SK-N-SH treated with all-trans-retinoic acid at 6 μM for 48 hours (cell line): Measurements from ENCODE around the gene SHB.

Source experiments
- ATAC-seq: fragments of 200-7000 bp; cut with Tn5 transposase; 3 replicates; pipeline ENCODE4 v1.9.1; 2020; ENCODE audit warnings: mild to moderate bottlenecking, moderate library complexity
- ARNTL ChIP-seq: fragments of 450-650 bp; formaldehyde crosslinking; IDR thresholded peaks from 2 replicates; pipeline ENCODE4 v1.5.0; 2020; ENCODE audit warnings: low read depth, mild to moderate bottlenecking, moderate library complexity, borderline replicate concordance
- CSDC2 ChIP-seq: fragments of 250-450 bp; sonication (Bioruptor Pico); IDR thresholded peaks from 2 replicates; pipeline ENCODE4 v1.5.0; 2020; ENCODE audit warnings: mild to moderate bottlenecking, moderate library complexity
- ESRRG ChIP-seq: fragments of 250-450 bp; sonication (Bioruptor Pico); IDR thresholded peaks from 2 replicates; pipeline ENCODE4 v1.6.1; 2021; ENCODE audit warnings: mild to moderate bottlenecking
- GLIS3 ChIP-seq: fragments of 250-450 bp; sonication (Bioruptor Pico); IDR thresholded peaks from 2 replicates; pipeline ENCODE4 v1.5.0; 2020; ENCODE audit warnings: mild to moderate bottlenecking, moderate library complexity
- ISL1 ChIP-seq: fragments of 250-450 bp; sonication (Bioruptor Pico); IDR thresholded peaks from 2 replicates; pipeline ENCODE4 v2.1.2; 2022; ENCODE audit warnings: mild to moderate bottlenecking, moderate library complexity
- OSR1 ChIP-seq: fragments of 250-450 bp; sonication (Bioruptor Pico); IDR thresholded peaks from 2 replicates; pipeline ENCODE4 v1.8.0; 2022; ENCODE audit warnings: moderate library complexity, mild to moderate bottlenecking, inconsistent platforms
- PPARA ChIP-seq: fragments of 250-450 bp; sonication (Bioruptor Pico); IDR thresholded peaks from 2 replicates; pipeline ENCODE4 v1.5.0; 2020; ENCODE audit warnings: mild to moderate bottlenecking, borderline replicate concordance
- RARB ChIP-seq: fragments of 250-450 bp; sonication (Bioruptor Pico); IDR thresholded peaks from 2 replicates; pipeline ENCODE4 v1.8.0; 2021; ENCODE audit warnings: mild to moderate bottlenecking, moderate library complexity
- SNAI2 ChIP-seq: fragments of 250-450 bp; sonication (Bioruptor Pico); IDR thresholded peaks from 2 replicates; pipeline ENCODE4 v1.5.0; 2020; ENCODE audit warnings: mild to moderate bottlenecking, moderate library complexity
- TCF4 ChIP-seq: fragments of 250-450 bp; sonication (Bioruptor Pico); IDR thresholded peaks from 2 replicates; pipeline ENCODE4 v1.8.0; 2021; ENCODE audit warnings: mild to moderate bottlenecking, moderate library complexity, borderline replicate concordance
- TOX ChIP-seq: fragments of 250-450 bp; sonication (Bioruptor Pico); IDR thresholded peaks from 2 replicates; pipeline ENCODE4 v1.8.0; 2021; ENCODE audit warnings: mild to moderate bottlenecking, moderate library complexity, borderline replicate concordance
- ZC3H10 ChIP-seq: fragments of 250-450 bp; sonication (Bioruptor Pico); IDR thresholded peaks from 2 replicates; pipeline ENCODE4 v1.5.1; 2021; ENCODE audit warnings: mild to moderate bottlenecking, moderate library complexity
- ZFP3 ChIP-seq: fragments of 250-450 bp; sonication (Bioruptor Pico); IDR thresholded peaks from 2 replicates; pipeline ENCODE4 v1.5.0; 2020; ENCODE audit warnings: mild to moderate bottlenecking, moderate library complexity
- ZFP30 ChIP-seq: fragments of 450-650 bp; formaldehyde crosslinking; IDR thresholded peaks from 2 replicates; pipeline ENCODE4 v1.5.0; 2022; ENCODE audit warnings: mild to moderate bottlenecking, moderate library complexity
- ZNF70 ChIP-seq: fragments of 450-650 bp; formaldehyde crosslinking; IDR thresholded peaks from 2 replicates; pipeline ENCODE4 v1.5.0; 2020; ENCODE audit warnings: mild to moderate bottlenecking, moderate library complexity
- ZNF8 ChIP-seq: fragments of 450-650 bp; formaldehyde crosslinking; IDR thresholded peaks from 2 replicates; pipeline ENCODE4 v1.5.0; 2020; ENCODE audit warnings: mild to moderate bottlenecking, moderate library complexity
- TF ChIP-seq, protein P1 (sequence below): fragments of 250-450 bp; sonication (Bioruptor Pico); IDR thresholded peaks from 2 replicates; pipeline ENCODE4 v1.5.1; 2021; ENCODE audit warnings: mild to moderate bottlenecking, moderate library complexity
- TF ChIP-seq, protein P2 (sequence below): fragments of 250-450 bp; sonication (Bioruptor Pico); IDR thresholded peaks from 2 replicates; pipeline ENCODE4 v1.5.0; 2020; ENCODE audit warnings: mild to moderate bottlenecking, moderate library complexity
- TF ChIP-seq, protein P3 (sequence below): fragments of 250-450 bp; sonication (Bioruptor Pico); IDR thresholded peaks from 2 replicates; pipeline ENCODE4 v1.8.0; 2020; ENCODE audit warnings: mild to moderate bottlenecking, moderate library complexity, borderline replicate concordance
- TF ChIP-seq, protein P4 (sequence below): fragments of 250-450 bp; sonication (Bioruptor Pico); IDR thresholded peaks from 2 replicates; pipeline ENCODE4 v1.5.1; 2020; ENCODE audit warnings: low read depth, mild to moderate bottlenecking, moderate library complexity

The SHB gene

DNA sequence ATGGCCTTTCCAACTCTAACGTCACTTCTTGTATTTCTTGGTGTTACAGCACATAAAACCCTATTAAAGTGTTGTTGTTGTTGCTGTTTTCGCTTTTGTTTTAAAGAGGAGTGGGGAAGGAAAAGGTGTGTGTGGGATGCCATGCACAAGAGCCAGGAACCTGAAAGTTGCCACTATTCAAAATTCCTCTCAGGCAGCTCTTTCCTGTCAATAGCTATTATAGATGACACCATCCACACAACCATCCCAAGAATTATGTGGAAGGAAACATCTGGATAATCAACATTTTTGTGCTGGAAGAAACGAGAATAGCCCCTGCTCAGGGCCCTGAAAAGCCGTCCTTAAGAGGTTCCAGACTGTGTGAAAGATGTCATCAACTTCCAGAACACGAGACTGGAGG lies 79.3 kb downstream of the SHB start (continued):
- TF ChIP-seq, protein P1, sequence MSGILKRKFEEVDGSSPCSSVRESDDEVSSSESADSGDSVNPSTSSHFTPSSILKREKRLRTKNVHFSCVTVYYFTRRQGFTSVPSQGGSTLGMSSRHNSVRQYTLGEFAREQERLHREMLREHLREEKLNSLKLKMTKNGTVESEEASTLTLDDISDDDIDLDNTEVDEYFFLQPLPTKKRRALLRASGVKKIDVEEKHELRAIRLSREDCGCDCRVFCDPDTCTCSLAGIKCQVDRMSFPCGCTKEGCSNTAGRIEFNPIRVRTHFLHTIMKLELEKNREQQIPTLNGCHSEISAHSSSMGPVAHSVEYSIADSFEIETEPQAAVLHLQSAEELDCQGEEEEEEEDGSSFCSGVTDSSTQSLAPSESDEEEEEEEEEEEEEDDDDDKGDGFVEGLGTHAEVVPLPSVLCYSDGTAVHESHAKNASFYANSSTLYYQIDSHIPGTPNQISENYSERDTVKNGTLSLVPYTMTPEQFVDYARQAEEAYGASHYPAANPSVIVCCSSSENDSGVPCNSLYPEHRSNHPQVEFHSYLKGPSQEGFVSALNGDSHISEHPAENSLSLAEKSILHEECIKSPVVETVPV (CRISPR knock-in tag): no peak
- TF ChIP-seq PPARA (CRISPR knock-in tag) (no peak), TCF4 (no peak), ZC3H10 (CRISPR knock-in tag) (no peak), OSR1 (CRISPR knock-in tag) (no peak)

DNA sequence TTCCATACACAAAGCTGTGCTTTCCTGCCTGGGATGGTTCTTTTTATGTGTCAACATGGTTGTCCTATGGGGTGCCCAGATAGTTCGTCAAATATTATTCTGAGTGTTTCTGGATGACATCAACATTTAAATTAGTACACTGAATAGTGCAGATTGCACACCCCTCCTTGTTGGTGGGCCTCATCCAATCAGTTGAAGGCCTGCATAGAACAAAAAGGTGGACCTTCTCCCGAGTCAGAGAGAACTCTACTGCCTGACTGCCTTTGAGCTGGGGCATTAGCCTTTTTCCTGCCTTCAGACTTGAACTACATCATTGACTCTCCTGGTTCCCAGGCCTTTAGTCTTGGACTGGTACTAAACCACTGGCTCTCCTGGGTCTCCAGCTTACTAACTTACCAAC lies 80.4 kb downstream of the SHB start:
- TF ChIP-seq ARNTL (CRISPR knock-in tag) (no peak), SNAI2 (CRISPR knock-in tag) (no peak)
- TF ChIP-seq, protein P1 (CRISPR knock-in tag): no peak
- ATAC-seq: no peak

DNA sequence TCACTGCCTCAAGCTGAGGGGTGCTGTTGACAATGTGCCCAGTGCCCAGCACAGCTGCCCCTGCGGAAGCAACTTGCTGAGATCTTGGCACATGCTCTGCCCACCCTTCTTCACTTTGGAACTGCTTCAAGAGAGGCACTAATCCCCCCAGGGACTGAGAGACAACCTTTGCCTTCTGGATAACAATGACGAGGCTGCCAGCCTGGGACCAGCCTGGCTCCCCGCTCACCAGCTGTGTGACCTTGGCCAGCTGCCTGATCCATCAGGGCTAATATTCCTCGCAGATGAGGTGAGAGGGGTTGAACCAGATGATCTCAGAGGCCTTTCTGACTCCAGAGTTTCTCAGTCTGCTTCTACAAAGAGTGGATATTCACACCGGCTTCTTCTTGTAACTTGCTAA lies 81.0 kb downstream of the SHB start:
- ATAC-seq: no peak
- TF ChIP-seq TCF4: no peak
- TF ChIP-seq, protein P2, sequence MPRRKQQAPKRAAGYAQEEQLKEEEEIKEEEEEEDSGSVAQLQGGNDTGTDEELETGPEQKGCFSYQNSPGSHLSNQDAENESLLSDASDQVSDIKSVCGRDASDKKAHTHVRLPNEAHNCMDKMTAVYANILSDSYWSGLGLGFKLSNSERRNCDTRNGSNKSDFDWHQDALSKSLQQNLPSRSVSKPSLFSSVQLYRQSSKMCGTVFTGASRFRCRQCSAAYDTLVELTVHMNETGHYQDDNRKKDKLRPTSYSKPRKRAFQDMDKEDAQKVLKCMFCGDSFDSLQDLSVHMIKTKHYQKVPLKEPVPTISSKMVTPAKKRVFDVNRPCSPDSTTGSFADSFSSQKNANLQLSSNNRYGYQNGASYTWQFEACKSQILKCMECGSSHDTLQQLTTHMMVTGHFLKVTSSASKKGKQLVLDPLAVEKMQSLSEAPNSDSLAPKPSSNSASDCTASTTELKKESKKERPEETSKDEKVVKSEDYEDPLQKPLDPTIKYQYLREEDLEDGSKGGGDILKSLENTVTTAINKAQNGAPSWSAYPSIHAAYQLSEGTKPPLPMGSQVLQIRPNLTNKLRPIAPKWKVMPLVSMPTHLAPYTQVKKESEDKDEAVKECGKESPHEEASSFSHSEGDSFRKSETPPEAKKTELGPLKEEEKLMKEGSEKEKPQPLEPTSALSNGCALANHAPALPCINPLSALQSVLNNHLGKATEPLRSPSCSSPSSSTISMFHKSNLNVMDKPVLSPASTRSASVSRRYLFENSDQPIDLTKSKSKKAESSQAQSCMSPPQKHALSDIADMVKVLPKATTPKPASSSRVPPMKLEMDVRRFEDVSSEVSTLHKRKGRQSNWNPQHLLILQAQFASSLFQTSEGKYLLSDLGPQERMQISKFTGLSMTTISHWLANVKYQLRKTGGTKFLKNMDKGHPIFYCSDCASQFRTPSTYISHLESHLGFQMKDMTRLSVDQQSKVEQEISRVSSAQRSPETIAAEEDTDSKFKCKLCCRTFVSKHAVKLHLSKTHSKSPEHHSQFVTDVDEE (CRISPR knock-in tag): no peak
- TF ChIP-seq ZFP30 (CRISPR knock-in tag): no peak
- TF ChIP-seq ISL1 (CRISPR knock-in tag): no peak
- TF ChIP-seq GLIS3 (CRISPR knock-in tag): no peak
- no peak for TF ChIP-seq TOX
- TF ChIP-seq, protein P1 (CRISPR knock-in tag): no peak
- no peak for TF ChIP-seq PPARA (CRISPR knock-in tag)
- TF ChIP-seq ZNF70 (CRISPR knock-in tag): no peak
- TF ChIP-seq, protein P3, sequence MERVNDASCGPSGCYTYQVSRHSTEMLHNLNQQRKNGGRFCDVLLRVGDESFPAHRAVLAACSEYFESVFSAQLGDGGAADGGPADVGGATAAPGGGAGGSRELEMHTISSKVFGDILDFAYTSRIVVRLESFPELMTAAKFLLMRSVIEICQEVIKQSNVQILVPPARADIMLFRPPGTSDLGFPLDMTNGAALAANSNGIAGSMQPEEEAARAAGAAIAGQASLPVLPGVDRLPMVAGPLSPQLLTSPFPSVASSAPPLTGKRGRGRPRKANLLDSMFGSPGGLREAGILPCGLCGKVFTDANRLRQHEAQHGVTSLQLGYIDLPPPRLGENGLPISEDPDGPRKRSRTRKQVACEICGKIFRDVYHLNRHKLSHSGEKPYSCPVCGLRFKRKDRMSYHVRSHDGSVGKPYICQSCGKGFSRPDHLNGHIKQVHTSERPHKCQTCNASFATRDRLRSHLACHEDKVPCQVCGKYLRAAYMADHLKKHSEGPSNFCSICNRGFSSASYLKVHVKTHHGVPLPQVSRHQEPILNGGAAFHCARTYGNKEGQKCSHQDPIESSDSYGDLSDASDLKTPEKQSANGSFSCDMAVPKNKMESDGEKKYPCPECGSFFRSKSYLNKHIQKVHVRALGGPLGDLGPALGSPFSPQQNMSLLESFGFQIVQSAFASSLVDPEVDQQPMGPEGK (CRISPR knock-in tag): no peak
- no peak for TF ChIP-seq ESRRG (CRISPR knock-in tag)
- TF ChIP-seq RARB (CRISPR knock-in tag): no peak
- no peak for TF ChIP-seq ZC3H10 (CRISPR knock-in tag)
- TF ChIP-seq OSR1 (CRISPR knock-in tag): no peak
- TF ChIP-seq, protein P4, sequence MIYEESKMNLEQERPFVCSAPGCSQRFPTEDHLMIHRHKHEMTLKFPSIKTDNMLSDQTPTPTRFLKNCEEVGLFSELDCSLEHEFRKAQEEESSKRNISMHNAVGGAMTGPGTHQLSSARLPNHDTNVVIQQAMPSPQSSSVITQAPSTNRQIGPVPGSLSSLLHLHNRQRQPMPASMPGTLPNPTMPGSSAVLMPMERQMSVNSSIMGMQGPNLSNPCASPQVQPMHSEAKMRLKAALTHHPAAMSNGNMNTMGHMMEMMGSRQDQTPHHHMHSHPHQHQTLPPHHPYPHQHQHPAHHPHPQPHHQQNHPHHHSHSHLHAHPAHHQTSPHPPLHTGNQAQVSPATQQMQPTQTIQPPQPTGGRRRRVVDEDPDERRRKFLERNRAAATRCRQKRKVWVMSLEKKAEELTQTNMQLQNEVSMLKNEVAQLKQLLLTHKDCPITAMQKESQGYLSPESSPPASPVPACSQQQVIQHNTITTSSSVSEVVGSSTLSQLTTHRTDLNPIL (CRISPR knock-in tag): no peak
- no peak for TF ChIP-seq ZNF8 (CRISPR knock-in tag)
- no peak for TF ChIP-seq ZFP3
- no peak for TF ChIP-seq CSDC2
